K562 (cell line): Measurements from ENCODE around the gene LAMA3.

Source experiments
- BRCA1 ChIP-seq, 2 experiments: fragments of 450-650 bp in 1 of 2; sonication (generic) in 1 of 2; formaldehyde crosslinking in 1 of 2; IDR thresholded peaks; 2 replicates each; pipeline versions ENCODE4 v1.5.0 to v1.6.1; 2017 to 2020; ENCODE audit warnings: mild to moderate bottlenecking in 1 of 2, missing genetic modification reagents in 1 of 2
- CBX2 ChIP-seq: fragments of 200-600 bp; sonication (generic); IDR thresholded peaks from one replicate; pipeline ENCODE4 v1.6.1; 2012; ENCODE audit warnings: mild to moderate bottlenecking, low read length, inconsistent platforms; ENCODE audit not compliant: insufficient read depth, poor library complexity, severe bottlenecking
- CHD2 ChIP-seq: IDR thresholded peaks from 2 replicates; pipeline ENCODE4 v1.6.1; 2011; ENCODE audit warnings: low read depth, low read length
- CREM ChIP-seq: IDR thresholded peaks from 2 replicates; pipeline ENCODE4 v1.6.1; 2014; ENCODE audit warnings: antibody characterized with exemption, low read depth
- POLR2AphosphoS2 ChIP-seq: IDR thresholded peaks from 2 replicates; pipeline ENCODE4 v1.6.1; 2012; ENCODE audit warnings: low read length, improper control_type of control experiment
- SIX5 ChIP-seq, 2 experiments: IDR thresholded peaks; 2 replicates each; pipeline ENCODE4 v1.6.1; 2011; ENCODE audit warnings: low read length in 2 of 2, borderline replicate concordance in 1 of 2, low read depth in 1 of 2, mild to moderate bottlenecking in 1 of 2, moderate library complexity in 1 of 2; ENCODE audit not compliant: insufficient read depth in 1 of 2
- SMARCB1 ChIP-seq: IDR thresholded peaks from 2 replicates; pipeline ENCODE4 v1.6.1; 2011; ENCODE audit warnings: improper control_type of control experiment, low read depth; ENCODE audit not compliant: insufficient read length
- TAF1 ChIP-seq: IDR thresholded peaks from 2 replicates; pipeline ENCODE4 v1.6.1; 2011; ENCODE audit warnings: mild to moderate bottlenecking, low read length, moderate library complexity; ENCODE audit not compliant: insufficient read depth, control insufficient read depth, severe bottlenecking; ENCODE audit errors: extremely low read depth
- ZNF121 ChIP-seq: sonication (generic); formaldehyde crosslinking; conservative IDR thresholded peaks from 2 replicates; pipeline ENCODE4 v1.8.0; 2022; ENCODE audit warnings: missing genetic modification reagents
- TF ChIP-seq, protein P1 (sequence below), 3 experiments: IDR thresholded peaks in 2 of 3; conservative IDR thresholded peaks in 1 of 3; 2 replicates each; pipeline ENCODE4 v1.5.1; 2011 to 2012; ENCODE audit warnings: low read length in 3 of 3, mild to moderate bottlenecking in 3 of 3, control low read depth in 2 of 3, improper control_type of control experiment in 1 of 3, inconsistent platforms in 1 of 3, low read depth in 1 of 3, mixed read lengths in 1 of 3, moderate library complexity in 1 of 3; ENCODE audit not compliant: insufficient read depth in 2 of 3
- TF ChIP-seq, protein P2 (sequence below): sonication (generic); formaldehyde crosslinking; IDR thresholded peaks from 2 replicates; pipeline ENCODE4 v1.4.0; 2020; ENCODE audit warnings: mild to moderate bottlenecking, missing genetic modification reagents
- TF ChIP-seq, protein P3 (sequence below): fragments of 250-450 bp; sonication (Bioruptor Pico); IDR thresholded peaks from 2 replicates; pipeline ENCODE4 v1.4.0; 2020; ENCODE audit warnings: borderline replicate concordance
- TF ChIP-seq, protein P4 (sequence below): fragments of 250-450 bp; sonication (Bioruptor Pico); IDR thresholded peaks from 2 replicates; pipeline ENCODE4 v1.8.0; 2021; ENCODE audit warnings: moderate library complexity, mild to moderate bottlenecking, inconsistent platforms

DNA sequence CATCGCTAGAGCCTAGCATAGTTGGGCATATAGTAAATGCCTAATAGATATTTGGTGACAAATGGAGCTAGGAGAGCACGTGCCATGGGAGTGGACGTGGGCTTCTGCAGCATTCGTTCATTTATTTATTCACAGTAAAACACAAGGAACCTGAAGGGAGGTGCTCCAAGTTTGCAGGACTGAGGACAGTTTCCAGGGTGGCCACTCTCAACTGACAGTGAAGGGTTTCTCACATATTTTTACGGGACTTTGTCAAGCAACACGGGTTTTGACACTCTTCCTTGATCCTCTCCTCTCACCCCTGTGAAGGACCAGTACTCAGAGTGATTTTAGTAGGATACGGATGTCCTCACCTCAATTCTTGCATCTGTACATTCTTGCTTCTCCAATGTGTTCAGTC is 190.3 kb downstream of the LAMA3 start:
- TF ChIP-seq CHD2 (no peak), SMARCB1 (no peak), CBX2 (no peak), CREM (no peak), BRCA1 (IDR thresholded peaks at IDR 0.05) (no peak), BRCA1 (CRISPR knock-in tag; IDR thresholded peaks at IDR 0.05) (no peak), TAF1 (no peak), ZNF121 (CRISPR knock-in tag) (no peak), SIX5 (IDR thresholded peaks at IDR 0.05; ENCODE audit: borderline replicate concordance in 1 of 2, insufficient read depth in 1 of 2, low read depth in 1 of 2, low read length in 2 of 2) (no peak), POLR2AphosphoS2 (no peak)
- TF ChIP-seq, protein P1, sequence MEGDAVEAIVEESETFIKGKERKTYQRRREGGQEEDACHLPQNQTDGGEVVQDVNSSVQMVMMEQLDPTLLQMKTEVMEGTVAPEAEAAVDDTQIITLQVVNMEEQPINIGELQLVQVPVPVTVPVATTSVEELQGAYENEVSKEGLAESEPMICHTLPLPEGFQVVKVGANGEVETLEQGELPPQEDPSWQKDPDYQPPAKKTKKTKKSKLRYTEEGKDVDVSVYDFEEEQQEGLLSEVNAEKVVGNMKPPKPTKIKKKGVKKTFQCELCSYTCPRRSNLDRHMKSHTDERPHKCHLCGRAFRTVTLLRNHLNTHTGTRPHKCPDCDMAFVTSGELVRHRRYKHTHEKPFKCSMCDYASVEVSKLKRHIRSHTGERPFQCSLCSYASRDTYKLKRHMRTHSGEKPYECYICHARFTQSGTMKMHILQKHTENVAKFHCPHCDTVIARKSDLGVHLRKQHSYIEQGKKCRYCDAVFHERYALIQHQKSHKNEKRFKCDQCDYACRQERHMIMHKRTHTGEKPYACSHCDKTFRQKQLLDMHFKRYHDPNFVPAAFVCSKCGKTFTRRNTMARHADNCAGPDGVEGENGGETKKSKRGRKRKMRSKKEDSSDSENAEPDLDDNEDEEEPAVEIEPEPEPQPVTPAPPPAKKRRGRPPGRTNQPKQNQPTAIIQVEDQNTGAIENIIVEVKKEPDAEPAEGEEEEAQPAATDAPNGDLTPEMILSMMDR (IDR thresholded peaks at IDR 0.05 in 2 of 3, conservative IDR thresholded peaks at IDR 0.05 in 1 of 3; ENCODE audit: insufficient read depth in 2 of 3, low read depth in 1 of 3, low read length in 3 of 3): no peak
- TF ChIP-seq, protein P2, sequence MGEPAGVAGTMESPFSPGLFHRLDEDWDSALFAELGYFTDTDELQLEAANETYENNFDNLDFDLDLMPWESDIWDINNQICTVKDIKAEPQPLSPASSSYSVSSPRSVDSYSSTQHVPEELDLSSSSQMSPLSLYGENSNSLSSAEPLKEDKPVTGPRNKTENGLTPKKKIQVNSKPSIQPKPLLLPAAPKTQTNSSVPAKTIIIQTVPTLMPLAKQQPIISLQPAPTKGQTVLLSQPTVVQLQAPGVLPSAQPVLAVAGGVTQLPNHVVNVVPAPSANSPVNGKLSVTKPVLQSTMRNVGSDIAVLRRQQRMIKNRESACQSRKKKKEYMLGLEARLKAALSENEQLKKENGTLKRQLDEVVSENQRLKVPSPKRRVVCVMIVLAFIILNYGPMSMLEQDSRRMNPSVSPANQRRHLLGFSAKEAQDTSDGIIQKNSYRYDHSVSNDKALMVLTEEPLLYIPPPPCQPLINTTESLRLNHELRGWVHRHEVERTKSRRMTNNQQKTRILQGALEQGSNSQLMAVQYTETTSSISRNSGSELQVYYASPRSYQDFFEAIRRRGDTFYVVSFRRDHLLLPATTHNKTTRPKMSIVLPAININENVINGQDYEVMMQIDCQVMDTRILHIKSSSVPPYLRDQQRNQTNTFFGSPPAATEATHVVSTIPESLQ: no peak
- TF ChIP-seq, protein P3, sequence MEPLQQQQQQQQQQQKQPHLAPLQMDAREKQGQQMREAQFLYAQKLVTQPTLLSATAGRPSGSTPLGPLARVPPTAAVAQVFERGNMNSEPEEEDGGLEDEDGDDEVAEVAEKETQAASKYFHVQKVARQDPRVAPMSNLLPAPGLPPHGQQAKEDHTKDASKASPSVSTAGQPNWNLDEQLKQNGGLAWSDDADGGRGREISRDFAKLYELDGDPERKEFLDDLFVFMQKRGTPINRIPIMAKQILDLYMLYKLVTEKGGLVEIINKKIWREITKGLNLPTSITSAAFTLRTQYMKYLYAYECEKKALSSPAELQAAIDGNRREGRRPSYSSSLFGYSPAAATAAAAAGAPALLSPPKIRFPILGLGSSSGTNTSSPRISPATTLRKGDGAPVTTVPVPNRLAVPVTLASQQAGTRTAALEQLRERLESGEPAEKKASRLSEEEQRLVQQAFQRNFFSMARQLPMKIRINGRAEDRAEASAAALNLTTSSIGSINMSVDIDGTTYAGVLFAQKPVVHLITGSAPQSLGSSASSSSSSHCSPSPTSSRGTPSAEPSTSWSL (CRISPR knock-in tag): no peak
- TF ChIP-seq, protein P4, sequence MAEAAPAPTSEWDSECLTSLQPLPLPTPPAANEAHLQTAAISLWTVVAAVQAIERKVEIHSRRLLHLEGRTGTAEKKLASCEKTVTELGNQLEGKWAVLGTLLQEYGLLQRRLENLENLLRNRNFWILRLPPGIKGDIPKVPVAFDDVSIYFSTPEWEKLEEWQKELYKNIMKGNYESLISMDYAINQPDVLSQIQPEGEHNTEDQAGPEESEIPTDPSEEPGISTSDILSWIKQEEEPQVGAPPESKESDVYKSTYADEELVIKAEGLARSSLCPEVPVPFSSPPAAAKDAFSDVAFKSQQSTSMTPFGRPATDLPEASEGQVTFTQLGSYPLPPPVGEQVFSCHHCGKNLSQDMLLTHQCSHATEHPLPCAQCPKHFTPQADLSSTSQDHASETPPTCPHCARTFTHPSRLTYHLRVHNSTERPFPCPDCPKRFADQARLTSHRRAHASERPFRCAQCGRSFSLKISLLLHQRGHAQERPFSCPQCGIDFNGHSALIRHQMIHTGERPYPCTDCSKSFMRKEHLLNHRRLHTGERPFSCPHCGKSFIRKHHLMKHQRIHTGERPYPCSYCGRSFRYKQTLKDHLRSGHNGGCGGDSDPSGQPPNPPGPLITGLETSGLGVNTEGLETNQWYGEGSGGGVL (CRISPR knock-in tag): no peak
